ENCODE measurements around the gene VTCN1.
"Not testable (repeated sequence)": the region's sequence is repeated elsewhere in the genome, so short reads cannot be mapped to it uniquely, and the experiment has no call there.

Gene VTCN1

DNA sequence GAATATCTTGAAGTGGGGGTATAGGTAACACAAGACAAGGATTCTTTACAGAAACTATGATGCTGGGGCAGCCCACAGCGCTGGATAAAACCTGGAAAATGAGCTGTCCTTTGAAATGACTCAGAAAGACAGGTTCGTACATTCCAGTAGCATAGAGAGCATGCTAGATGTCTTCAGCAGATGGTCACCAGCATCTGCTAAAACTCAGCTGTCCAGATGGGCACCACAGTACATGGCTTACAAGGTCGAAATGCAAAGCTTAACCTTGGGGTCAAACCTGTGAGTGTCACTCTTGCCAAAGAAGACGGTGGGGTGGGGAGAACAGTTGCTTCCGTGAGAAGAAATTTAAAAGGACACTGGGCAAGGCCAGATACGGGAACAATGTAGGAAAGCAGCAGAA is 47.9 kb downstream of the VTCN1 start:
- no peak for DNase-seq

GRCh38 chr1:117161887-117162286 is 48.8 kb downstream of the VTCN1 start:
- no peak for DNase-seq

DNA sequence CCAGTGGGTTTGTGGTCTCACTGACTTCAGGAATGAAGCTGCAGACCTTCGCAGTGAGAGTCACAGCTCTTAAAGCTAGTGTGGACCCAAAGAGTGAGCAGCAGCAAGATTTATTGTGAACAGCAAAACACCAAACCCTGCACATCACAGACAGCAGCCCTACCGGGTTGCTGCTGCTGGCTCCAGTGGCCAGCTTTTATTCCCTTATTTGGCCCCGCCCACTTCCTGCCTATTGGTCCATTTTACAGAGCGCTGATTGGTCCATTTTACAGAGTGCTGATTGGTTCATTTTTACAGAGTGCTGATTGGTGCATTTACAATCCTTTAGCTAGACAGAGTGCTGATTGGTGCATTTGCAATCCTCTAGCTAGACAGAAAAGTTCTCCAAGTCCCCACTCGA is 59.4 kb downstream of the VTCN1 start:
- DNase-seq, result not testable (repeated sequence)

- no peak for DNase-seq
These were observed 60.4 kb downstream of the VTCN1 start for GRCh38 chr1:117150316-117150715.

DNA sequence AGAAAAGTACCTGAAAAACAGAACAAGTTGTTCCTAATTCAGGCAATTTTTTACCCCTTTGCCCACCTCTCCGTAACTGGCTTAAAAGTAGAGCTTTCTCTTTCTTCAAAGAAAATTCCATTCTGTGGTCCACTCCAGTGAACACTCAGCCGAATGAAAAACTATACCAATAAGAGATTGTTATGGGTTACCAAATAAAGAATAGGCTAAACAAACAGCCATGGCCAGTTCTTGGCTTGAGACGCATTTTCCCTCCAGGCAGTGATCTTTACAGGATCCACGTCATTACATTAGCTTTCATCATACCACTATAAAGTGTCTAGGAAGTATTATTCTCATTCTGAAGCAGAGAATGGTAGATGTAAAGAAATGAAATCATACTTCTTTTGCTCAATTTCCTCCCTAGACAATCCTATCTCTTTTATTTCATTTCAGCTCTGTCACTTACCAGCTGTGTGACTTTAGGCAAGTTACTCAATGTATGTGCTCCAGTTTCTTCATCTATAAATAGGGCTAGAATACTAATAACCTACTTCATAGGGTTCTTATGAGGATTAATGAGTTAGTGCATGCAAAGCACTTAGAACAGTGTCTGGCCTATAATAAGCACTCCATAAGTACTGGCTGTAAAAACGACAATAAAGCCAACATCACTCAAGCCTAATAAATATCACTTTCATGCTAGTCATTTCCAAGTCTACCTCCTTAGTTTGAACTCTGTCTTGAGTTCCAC is 62.7 kb downstream of the VTCN1 start:
- peak; percentile 81 for DNase-seq

- no peak for DNase-seq
These were observed 63.3 kb downstream of the VTCN1 start for GRCh38 chr1:117147341-117147831.

GRCh38 chr1:117146575-117147340 is 64.0 kb downstream of the VTCN1 start:
- DNase-seq, result peak; percentile 74

DNA sequence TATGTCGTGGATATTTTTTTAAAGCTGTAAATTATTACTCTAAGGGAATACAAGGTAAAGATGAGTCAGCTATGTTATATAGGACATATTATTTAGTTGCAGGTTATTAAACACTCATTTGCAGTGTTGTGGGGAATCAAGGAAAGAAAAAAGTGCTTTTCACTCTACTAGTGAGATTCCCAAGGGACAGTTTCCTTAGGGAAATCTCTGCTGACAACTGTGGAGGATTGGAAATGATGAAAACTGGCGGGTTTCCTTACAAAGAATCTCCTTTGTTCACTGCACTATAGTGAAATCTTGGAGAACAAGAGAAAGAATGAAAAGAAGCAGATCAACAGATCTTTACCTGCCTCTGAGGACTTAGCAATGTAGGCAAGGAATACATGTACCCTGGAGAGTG is 64.7 kb downstream of the VTCN1 start:
- DNase-seq, result no peak

- DNase-seq, result no peak
These were observed 66.9 kb downstream of the VTCN1 start for GRCh38 chr1:117143871-117144270.

DNA sequence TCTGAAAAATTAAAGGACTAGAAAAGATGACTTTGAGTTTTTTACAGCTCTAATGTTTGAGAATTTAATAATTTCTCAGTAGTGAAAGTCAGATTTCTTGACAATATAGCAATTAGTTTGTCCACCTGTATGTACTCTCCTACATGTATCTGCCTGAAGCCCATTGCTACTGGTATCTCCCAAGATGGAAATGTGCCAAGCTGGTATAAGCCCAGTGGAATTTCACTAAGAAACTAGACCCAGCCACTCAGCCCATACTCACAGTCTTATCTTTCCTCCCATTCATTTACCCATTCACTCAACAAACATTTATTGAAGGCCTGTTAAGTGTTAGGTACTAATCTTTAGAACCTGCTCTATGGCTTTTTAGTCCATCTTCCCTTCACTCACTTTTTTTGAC is 67.6 kb downstream of the VTCN1 start:
- DNase-seq, result no peak

GRCh38 chr1:117142200-117142599 is 68.5 kb downstream of the VTCN1 start:
- DNase-seq, result peak; percentile 1

DNA sequence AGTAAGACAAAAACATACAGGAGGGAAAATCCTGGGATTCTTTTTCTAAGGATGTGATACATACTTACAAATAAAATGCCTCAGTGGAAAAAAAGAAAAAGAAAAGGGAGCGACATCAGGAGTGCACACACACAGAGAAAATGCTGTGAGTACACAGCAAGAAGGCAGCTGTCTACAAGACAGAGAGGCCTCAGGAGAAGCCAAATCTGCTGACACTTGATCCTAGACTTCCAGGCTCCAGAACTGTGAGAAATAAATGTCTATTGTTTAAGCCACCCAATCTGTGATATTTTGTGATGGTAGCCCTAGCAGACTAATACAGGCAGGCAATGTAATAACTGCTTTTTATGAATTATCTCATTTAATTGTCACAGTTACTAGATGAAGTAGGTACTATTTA is 72.2 kb downstream of the VTCN1 start:
- no peak for DNase-seq

GRCh38 chr1:117138106-117138505 is 72.6 kb downstream of the VTCN1 start:
- DNase-seq, result no peak

- DNase-seq, result no peak
These were observed 73.4 kb downstream of the VTCN1 start for GRCh38 chr1:117137281-117137855.

DNA sequence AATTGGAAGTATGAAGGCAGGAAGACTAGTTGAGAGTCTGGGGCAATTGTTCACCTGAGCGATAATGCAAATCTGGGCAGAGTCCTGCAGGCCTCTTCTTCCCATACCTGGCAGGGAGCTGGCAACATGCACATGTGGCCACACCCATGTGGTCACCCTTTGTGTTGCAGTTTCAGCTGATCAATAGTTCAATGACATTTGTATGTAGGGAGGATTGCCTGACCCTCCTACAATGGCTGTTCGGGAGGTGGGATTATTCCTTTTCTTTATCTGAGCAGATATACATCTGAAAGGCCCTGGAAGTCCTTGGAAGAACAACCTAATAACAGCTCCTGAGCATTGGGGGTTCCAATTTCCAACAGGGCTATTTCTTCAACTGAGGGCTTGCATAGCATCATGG is 74.0 kb downstream of the VTCN1 start:
- no peak for DNase-seq

- DNase-seq, result no peak
These were observed 75.4 kb downstream of the VTCN1 start for GRCh38 chr1:117135329-117135728.

DNA sequence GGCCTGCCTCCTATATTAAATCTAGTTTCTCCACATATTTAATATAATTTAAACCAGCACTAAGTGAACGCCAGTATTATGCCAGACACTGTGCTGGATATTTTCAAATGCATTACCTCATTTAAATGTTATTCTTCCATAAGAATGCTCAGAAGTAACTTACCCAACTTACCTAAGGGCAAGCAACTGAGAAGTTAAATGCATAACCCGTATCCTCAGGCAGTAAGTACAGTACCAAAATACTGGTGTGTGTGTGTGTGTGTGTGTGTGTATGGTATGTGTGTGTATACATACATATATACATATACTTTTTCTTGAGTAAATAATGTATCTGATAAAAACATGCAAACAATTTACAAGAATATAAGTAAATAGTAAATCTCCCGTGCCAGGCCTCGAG is 80.2 kb downstream of the VTCN1 start:
- DNase-seq, result no peak

- DNase-seq, result peak; percentile 29
These were observed 82.2 kb downstream of the VTCN1 start for GRCh38 chr1:117128323-117129079.

GRCh38 chr1:117127795-117128194 is 82.9 kb downstream of the VTCN1 start:
- DNase-seq, result no peak

- DNase-seq, result no peak
These were observed 86.1 kb downstream of the VTCN1 start for GRCh38 chr1:117124661-117125060.

GRCh38 chr1:117123274-117123673 is 87.5 kb downstream of the VTCN1 start:
- DNase-seq, result no peak

DNA sequence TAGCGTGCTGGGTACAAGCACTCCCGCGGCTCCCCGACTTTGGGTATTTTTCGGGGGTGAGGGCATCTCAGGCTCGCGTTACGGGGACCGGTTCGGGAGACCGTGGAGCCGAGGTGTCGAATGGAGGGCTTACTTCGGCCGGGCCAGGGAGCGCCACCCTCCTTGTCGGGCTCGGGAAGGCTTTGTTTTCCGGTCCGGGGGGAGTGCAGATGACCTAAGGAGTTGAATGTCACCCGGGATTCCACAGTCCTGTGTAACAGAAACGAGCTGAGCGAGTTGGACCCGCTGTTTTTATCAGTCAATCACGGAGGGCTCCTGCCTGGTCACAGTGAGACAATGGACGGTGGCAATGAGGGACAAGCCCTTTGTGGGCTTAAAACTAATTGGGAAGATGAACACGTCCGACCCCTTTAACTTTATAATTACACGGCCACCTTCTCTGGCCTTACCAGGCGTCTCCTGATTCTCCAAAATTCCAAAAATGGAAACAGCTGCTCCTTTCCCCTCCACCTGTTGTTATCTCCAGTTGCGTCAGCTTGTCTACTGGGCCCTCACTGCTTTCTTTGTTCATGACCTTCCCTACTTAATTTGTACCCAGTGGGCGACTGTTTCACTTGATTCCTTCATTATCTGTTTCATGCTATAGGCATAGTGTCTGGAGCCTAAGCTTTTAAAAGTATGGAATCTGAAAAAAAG is 88.2 kb downstream of the VTCN1 start:
- no peak for DNase-seq
